Lower leg skin (tissue), 4 donors: ENCODE measurements around the gene CDH16. TPM values are rescaled to one million over a fixed set of nuclear protein-coding genes. Genes with fewer than 3 reads are reported as not detected.
"Not testable (repeated sequence)": the region's sequence is repeated elsewhere in the genome, so short reads cannot be mapped to it uniquely, and the experiment has no call there.

Experiments
- DNase-seq, 2 donors: peaks; one replicate each; pipeline ENCODE4 v3.0.0-alpha.2; 2019; ENCODE audit warnings: low spot score in 2 of 2
- H3K4me3 ChIP-seq: fragments of 200-600 bp; sonication (generic); 2 replicates; pipeline ENCODE4 v1.5.1; 2017; ENCODE audit warnings: mild to moderate bottlenecking, low read depth; ENCODE audit not compliant: poor library complexity, severe bottlenecking
- POLR2A ChIP-seq, 2 donors: fragments of 450-650 bp; IDR thresholded peaks; one replicate each; pipeline ENCODE4 v1.6.1; 2016 to 2017; ENCODE audit warnings: antibody characterized with exemption in 2 of 2, mild to moderate bottlenecking in 1 of 2, moderate library complexity in 1 of 2
- WGBS, 2 donors: methylation state at CpG; one replicate each; pipeline ENCODE4 v1.1.5; 2018; 5-methylcytosine and 5-hydroxymethylcytosine counted together
- intact Hi-C: fragments of 100-400 bp; cut with DNase I; formaldehyde crosslinking; loops from one replicate; pipeline ENCODE4 v1.15.0; 2023; ENCODE audit warnings: low total_unique reads
- total RNA-seq, 4 donors: library from RNA; depleted of rRNA; stranded (reverse); fragments of >200 nt; gene quantifications; one replicate each; pipeline ENCODE4 v1.1.0, GENCODE V29; 2016
- TF ChIP-seq, protein P1 (sequence below), 3 donors: fragments of 450-650 bp; IDR thresholded peaks; one replicate each; pipeline ENCODE4 v1.5.1; 2016; ENCODE audit warnings: antibody characterized with exemption in 3 of 3, mild to moderate bottlenecking in 3 of 3, moderate library complexity in 2 of 3

Gene CDH16
- total RNA-seq, 4 donors from 2014 or later = 0.10 to 0.58 TPM; not detected in 2

- intact Hi-C loops = no loop called here
- peak overlapping the region; percentile 10 for H3K4me3 ChIP-seq
- TF ChIP-seq, protein P1, sequence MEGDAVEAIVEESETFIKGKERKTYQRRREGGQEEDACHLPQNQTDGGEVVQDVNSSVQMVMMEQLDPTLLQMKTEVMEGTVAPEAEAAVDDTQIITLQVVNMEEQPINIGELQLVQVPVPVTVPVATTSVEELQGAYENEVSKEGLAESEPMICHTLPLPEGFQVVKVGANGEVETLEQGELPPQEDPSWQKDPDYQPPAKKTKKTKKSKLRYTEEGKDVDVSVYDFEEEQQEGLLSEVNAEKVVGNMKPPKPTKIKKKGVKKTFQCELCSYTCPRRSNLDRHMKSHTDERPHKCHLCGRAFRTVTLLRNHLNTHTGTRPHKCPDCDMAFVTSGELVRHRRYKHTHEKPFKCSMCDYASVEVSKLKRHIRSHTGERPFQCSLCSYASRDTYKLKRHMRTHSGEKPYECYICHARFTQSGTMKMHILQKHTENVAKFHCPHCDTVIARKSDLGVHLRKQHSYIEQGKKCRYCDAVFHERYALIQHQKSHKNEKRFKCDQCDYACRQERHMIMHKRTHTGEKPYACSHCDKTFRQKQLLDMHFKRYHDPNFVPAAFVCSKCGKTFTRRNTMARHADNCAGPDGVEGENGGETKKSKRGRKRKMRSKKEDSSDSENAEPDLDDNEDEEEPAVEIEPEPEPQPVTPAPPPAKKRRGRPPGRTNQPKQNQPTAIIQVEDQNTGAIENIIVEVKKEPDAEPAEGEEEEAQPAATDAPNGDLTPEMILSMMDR (IDR thresholded peaks at IDR 0.05) = no peak
- TF ChIP-seq POLR2A (IDR thresholded peaks at IDR 0.05) = no peak
- DNase-seq = no peak
- WGBS, 2 donors = 1% methylated on average over 24 to 44 of the region's 44 CpGs
Measured at GRCh38 chr16:66948134-66948836, 29.6 kb upstream of the CDH16 start.

DNA sequence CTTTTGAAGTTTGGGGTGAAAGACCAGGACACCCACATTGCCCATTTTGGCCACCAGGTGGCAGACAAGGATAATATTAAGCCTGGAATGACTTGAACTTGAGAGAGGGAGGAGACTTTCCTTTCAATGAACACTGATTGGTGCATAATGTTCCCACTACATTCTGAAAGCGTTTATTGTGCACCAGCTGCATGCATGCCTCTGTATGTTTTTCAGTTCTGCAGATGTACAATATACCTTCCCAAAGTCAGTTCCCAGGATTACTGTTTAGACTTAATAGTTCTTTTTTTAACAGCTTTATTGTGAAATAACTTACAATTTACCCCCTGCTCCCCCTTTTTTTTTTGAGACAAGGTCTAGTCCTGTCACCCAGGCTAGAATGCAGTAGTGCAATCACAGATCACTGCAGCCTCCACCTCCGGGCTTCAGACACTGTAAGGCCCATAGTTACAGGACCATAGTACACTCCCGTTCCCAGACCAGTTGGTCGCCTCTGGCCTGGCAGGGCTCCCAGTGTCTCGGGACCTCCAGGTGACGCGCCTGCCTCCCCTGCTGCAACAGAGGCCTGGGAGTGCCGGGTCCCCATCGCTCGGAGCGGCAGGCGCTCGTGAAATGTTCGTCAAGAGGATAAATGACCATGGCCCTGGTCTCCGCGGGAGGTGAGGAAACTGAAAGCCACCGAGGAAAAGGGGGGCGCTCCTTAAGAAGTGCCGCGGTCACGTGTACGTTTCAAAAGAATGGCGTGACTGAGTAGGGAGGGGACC lies 28.8 kb upstream of the CDH16 start:
- intact Hi-C loops = no loop called here
- TF ChIP-seq, protein P1 (IDR thresholded peaks at IDR 0.05) = peak; percentile 53 to 83 (median 66)
- TF ChIP-seq POLR2A (IDR thresholded peaks at IDR 0.05) = no peak
- H3K4me3 ChIP-seq = peak overlapping the region; percentile 38
- 0 to 1% methylated on average over 23 of the region's 23 CpGs for WGBS, 2 donors
- peak; percentile 79 to 95 for DNase-seq

- no peak overlapping the region for H3K4me3 ChIP-seq
- intact Hi-C loops = no loop called here
- TF ChIP-seq, protein P1 (IDR thresholded peaks at IDR 0.05) = no peak
- no peak for TF ChIP-seq POLR2A (IDR thresholded peaks at IDR 0.05)
- DNase-seq = no peak
- WGBS, 2 donors = 26 to 30% methylated on average over 5 of the region's 5 CpGs
Measured at GRCh38 chr16:66946974-66947301, 28.3 kb upstream of the CDH16 start.

DNA sequence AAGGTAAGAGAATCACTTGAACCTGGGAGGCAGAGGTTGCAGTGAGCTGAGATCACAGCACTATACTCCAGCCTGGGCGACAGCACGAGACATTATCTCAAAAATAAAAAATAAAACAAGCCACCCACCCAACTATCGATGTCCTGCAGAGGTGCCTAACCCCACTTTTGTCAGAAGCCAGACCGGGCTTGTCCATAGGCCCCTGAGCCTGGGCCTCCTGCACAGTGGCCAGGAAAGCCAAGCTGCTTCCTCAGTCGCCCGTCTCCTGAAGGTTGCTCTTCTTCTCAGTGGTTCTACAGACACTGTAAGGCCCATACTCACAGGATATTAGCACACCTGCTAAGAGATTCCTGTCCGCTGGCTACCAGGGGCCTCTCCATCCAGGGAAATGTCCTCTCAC lies 27.9 kb upstream of the CDH16 start:
- no peak for TF ChIP-seq POLR2A (IDR thresholded peaks at IDR 0.05)
- TF ChIP-seq, protein P1 (IDR thresholded peaks at IDR 0.05) = no peak
- 75 to 80% methylated on average over 7 of the region's 7 CpGs for WGBS, 2 donors
- intact Hi-C loops = no loop called here
- H3K4me3 ChIP-seq = no peak overlapping the region
- no peak for DNase-seq

DNA sequence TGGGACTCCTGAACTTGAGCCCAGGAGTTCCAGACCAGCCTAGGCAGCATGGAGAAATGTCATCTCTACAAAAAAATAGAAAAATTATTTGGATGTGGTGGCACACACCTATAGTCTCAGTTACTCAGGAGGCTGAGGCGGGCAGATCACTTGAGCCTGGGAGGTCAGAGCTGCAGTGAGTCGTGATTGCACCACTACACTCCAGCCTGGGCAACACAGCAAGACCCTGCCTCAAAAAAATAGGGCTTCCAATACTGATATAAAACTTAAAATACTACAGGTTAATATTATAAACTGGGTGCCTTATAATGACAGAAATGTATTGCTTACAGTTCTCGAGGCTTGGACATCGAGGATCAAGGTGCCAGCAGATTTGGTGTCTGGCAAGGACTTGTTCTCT lies 27.3 kb upstream of the CDH16 start:
- 87 to 95% methylated on average over 4 of the region's 4 CpGs for WGBS, 2 donors
- DNase-seq = no peak
- TF ChIP-seq, protein P1 (IDR thresholded peaks at IDR 0.05) = no peak
- TF ChIP-seq POLR2A (IDR thresholded peaks at IDR 0.05) = no peak
- intact Hi-C loops = no loop called here
- no peak overlapping the region for H3K4me3 ChIP-seq

DNA sequence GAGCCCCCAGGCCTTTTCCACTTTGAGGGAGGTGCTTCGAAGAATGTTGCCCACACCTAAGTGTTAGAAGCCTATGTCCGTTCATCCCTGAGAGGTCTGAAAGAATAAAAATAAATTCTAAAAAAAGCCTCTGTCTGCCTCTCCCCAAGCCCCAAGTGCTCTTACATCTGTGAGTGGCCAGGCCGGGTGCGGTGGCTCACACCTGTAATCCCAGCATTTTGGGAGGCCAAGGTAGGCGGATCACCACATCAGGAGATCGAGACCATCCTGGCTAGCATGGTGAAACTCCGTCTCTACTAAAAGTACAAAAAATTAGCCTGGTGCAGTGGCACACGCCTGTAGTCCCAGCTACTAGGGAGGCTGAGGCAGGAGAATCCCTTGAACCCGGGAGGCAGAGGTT lies 26.3 kb upstream of the CDH16 start:
- intact Hi-C loops, H3K4me3 ChIP-seq, DNase-seq: not testable (repeated sequence)
- WGBS, 2 donors = 81 to 83% methylated on average over 9 of the region's 9 CpGs
